PC-3 (cell line): ENCODE measurements around the gene ACSM6.

Experiments used
- EZH2 ChIP-seq: fragments of 300-600 bp; sonication (generic); IDR thresholded peaks from one replicate; pipeline ENCODE4 v1.6.1; 2017; ENCODE audit warnings: antibody characterized with exemption, mild to moderate bottlenecking, low read length; ENCODE audit not compliant: unreplicated experiment
- TF ChIP-seq, protein P1 (sequence below): fragments of 300-600 bp; sonication (generic); conservative IDR thresholded peaks from 2 replicates; pipeline ENCODE4 v1.5.1; 2017; ENCODE audit warnings: antibody characterized with exemption, low read depth, mild to moderate bottlenecking, low read length

DNA sequence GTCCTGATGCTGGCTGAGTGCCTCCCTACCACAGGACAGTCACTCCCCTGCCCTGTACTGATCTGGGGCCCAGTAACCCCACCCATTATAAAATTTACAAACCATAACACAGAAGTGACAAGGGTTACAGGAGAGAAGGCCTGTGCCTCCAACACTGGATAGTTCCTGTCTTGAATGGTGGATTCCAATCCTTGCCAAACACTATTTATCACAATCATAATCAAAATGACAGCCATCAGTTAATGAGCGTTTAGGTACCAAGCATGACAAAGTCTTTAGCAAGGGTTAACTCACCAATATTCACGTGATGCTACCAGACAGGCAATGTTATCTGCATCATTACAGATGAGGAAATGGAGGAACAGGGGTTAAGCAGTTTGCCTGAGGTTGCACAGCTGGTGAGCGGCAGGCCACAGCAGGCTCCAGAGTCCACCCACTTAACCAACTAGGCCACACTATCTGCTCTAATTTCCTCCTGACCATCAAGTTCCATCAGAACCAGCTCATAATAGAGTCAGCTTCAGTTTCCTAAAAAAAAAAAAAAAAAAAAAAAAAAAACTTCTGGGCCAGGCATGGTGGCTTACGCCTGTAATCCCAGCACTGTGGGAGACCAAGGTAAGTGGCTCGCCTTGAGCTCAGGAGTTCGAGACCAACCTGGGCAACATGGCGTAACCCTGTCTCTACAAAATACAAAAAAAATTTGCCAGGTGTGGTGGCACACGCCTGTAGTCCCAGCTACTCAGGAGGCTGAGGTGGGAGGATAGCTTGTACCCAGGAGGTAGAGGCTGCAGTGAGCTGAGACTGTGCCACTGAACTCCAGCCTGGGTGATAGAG, 82.5 kb downstream of the ACSM6 start:
- TF ChIP-seq, protein P1, sequence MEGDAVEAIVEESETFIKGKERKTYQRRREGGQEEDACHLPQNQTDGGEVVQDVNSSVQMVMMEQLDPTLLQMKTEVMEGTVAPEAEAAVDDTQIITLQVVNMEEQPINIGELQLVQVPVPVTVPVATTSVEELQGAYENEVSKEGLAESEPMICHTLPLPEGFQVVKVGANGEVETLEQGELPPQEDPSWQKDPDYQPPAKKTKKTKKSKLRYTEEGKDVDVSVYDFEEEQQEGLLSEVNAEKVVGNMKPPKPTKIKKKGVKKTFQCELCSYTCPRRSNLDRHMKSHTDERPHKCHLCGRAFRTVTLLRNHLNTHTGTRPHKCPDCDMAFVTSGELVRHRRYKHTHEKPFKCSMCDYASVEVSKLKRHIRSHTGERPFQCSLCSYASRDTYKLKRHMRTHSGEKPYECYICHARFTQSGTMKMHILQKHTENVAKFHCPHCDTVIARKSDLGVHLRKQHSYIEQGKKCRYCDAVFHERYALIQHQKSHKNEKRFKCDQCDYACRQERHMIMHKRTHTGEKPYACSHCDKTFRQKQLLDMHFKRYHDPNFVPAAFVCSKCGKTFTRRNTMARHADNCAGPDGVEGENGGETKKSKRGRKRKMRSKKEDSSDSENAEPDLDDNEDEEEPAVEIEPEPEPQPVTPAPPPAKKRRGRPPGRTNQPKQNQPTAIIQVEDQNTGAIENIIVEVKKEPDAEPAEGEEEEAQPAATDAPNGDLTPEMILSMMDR = no peak
- TF ChIP-seq EZH2 = no peak
